ENCODE data around the gene ABHD1. TPM values are rescaled to one million over a fixed set of nuclear protein-coding genes. Genes with fewer than 3 reads are reported as not detected.
A peak's percentile ranks its signal among the peaks of the same experiment; 100 is the strongest.

ABHD1 gene
- total RNA-seq, 1 donor from 2014 or later: not detected

DNA sequence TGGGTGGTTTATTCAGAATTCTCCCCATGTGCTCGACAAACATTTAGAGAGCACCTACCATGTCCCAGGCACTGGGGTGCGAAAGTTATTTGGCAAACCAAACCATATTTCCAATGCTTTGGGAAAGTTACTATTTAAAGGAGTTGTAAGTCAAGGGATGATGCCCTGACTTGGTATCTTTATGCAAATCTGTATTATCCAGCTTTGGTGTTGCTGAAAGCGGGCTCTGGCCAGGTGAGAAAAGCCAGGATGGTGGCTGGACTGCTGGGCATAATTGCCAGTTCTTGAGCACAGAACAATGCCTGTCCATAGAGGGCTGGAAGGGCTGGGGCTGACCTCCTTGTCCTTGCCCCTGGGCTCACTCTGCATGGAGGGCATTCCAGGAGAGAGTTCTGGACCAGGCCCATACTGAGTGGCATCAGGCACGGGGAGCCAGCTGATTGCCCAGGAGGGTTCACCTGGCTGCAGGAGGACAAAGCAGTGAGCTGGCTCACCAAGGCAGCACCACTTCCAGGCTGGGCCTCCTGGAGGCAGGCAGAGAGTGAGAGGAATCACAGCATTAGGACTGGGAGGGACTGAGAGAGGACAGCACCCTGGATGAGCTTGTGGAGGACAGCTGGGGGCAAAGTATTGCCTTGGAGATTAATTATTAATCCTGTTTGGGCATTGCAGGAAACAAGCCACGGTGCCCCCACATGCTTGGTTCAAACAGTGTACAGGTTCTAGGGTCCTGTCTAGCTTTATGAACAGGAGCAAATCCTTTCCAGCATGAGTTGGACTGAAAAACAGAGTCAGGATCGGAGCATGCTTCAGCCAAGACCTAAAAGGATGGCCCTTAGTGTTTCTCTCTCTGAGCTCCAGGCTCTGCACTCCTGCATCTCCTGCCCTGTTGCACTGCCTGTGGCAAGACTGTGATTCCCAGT lies 29.9 kb upstream of the ABHD1 start:
- intact Hi-C loops (cut with DNase I): no loop called here
- no peaks in the 10 kb centered on the region for H3K27me3 ChIP-seq
- H3K4me1 ChIP-seq: peaks cover 8% of the 10 kb centered on the region
- TF ChIP-seq POLR2A (IDR thresholded peaks at IDR 0.05) (no peak), POLR2AphosphoS5 (IDR thresholded peaks at IDR 0.05; ENCODE audit: insufficient read depth in 1 of 2, low read depth in 1 of 2) (no peak)
- TF ChIP-seq, protein P1, sequence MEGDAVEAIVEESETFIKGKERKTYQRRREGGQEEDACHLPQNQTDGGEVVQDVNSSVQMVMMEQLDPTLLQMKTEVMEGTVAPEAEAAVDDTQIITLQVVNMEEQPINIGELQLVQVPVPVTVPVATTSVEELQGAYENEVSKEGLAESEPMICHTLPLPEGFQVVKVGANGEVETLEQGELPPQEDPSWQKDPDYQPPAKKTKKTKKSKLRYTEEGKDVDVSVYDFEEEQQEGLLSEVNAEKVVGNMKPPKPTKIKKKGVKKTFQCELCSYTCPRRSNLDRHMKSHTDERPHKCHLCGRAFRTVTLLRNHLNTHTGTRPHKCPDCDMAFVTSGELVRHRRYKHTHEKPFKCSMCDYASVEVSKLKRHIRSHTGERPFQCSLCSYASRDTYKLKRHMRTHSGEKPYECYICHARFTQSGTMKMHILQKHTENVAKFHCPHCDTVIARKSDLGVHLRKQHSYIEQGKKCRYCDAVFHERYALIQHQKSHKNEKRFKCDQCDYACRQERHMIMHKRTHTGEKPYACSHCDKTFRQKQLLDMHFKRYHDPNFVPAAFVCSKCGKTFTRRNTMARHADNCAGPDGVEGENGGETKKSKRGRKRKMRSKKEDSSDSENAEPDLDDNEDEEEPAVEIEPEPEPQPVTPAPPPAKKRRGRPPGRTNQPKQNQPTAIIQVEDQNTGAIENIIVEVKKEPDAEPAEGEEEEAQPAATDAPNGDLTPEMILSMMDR (IDR thresholded peaks at IDR 0.05): no peak
- H3K36me3 ChIP-seq: no peaks in the 10 kb centered on the region
- DNase-seq (ENCODE audit: extremely low spot score in 2 of 2): no peak
- H3K4me3 ChIP-seq: no peak overlapping the region
- no peak overlapping the region for H3K27ac ChIP-seq
- H3K9me3 ChIP-seq: no peaks in the 10 kb centered on the region

DNA sequence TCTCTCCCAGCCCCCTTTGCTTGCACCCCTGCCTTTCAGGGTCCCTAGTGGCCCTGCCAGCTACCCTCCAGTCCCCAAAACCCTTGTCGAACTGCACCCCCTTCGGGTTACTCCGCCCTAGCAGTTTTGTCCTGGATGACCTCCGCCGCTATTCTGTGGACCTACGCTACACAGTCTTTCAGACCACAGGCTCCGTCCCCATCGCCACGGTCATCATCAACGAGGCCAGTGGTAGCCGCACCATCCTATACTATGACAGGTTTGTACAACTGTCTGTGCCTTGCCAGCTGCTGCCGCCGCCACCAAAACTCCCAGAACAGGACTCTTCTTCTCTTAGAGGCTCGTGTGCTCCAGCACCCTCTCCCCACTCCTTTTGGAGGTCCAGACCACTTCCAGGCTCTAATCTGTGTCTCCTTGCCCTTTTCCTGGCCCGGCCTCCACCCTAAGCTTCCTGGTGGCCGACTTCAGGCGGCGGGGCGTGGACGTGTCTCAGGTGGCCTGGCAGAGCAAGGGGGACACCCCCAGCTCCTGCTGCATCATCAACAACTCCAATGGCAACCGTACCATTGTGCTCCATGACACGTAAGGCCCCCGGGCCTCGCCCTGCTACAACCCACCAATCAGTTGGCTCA lies 29.1 kb upstream of the ABHD1 start:
- Histone ChIP-seq H3K4me3 (no peak overlapping the region), H3K27ac (no peak overlapping the region), H3K4me1 (peaks cover 8% of the 10 kb centered on the region), H3K36me3 (no peaks in the 10 kb centered on the region), H3K27me3 (no peaks in the 10 kb centered on the region), H3K9me3 (no peaks in the 10 kb centered on the region)
- no peak for TF ChIP-seq POLR2A (IDR thresholded peaks at IDR 0.05)
- no peak for TF ChIP-seq POLR2AphosphoS5 (IDR thresholded peaks at IDR 0.05; ENCODE audit: insufficient read depth in 1 of 2, low read depth in 1 of 2)
- TF ChIP-seq, protein P1 (IDR thresholded peaks at IDR 0.05): no peak
- no peak for DNase-seq (ENCODE audit: extremely low spot score in 2 of 2)
- intact Hi-C loops (cut with DNase I): no loop called here

DNA sequence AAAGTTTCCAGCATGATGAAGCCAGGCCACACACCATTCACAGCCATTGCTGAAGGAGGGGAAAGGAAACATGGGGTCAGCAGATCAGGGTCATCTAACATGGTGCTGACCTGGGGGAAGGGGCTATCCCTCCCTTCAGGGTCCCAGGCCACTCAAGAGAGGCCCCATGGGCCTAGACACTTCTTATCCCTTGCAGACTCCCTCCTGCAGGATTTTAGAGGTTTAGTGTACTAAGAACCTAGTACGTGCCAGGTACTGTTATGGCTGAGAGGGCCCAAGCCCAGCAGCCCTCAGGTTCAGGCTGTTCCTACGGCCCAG lies 28.2 kb upstream of the ABHD1 start:
- intact Hi-C loops (cut with DNase I): loop anchor here (5.0 kb wide), 1 partner anchor 187 kb away; the partner anchor contains the start of gene TRIM54
- Histone ChIP-seq H3K27me3 (no peaks in the 10 kb centered on the region), H3K4me1 (peaks cover 8% of the 10 kb centered on the region), H3K4me3 (no peak overlapping the region), H3K9me3 (no peaks in the 10 kb centered on the region), H3K27ac (no peak overlapping the region), H3K36me3 (no peaks in the 10 kb centered on the region)
- DNase-seq (ENCODE audit: extremely low spot score in 2 of 2): no peak
- TF ChIP-seq POLR2A (IDR thresholded peaks at IDR 0.05) (no peak), POLR2AphosphoS5 (IDR thresholded peaks at IDR 0.05; ENCODE audit: insufficient read depth in 1 of 2, low read depth in 1 of 2) (no peak)
- TF ChIP-seq, protein P1 (IDR thresholded peaks at IDR 0.05): no peak

DNA sequence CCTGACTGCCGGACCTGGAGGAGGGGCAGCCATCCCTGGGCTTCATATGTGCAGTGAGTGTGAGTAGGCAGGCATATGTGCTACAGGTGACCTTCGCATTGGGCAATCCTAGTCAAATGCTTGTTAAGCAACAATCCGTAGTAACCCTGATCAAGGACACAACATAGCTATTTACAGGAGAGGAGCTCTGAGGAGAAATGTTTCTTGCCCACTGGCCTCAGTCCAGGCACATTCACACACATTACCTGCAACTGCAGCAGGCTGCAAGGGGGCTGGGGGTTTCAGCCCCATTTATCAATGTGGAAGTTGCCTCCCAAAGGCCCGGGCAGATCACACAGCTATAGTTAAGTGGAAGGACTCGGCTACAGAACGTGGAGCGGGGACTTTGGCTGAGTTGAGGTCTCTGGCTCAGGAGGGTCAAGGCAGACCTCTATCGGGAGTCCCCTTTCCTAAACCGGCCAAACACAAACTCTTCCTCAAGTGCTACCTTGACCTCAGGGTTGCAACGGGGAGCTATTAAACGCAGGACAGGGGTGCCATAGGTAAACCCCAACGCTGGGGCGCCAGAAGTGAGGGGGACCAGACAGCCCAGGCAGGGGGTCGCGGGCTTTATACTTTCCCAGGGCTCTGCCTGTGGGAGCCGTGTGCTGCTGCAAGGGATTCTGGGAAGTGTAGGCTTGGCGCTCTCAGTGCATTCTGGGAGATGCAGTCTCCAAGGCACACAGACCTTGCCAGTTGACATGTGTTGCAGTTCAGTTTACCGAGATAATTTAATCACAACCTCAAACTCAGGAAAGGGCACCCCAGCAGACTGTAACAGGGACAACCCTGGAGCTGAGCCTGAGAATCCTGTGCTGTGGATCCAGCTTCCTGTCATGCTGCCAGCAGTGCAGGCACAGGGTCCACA lies 27.6 kb upstream of the ABHD1 start:
- intact Hi-C loops (cut with DNase I): loop anchor here (2.0 to 5.0 kb wide), 2 partner anchors 73 to 186 kb away; partner anchors contain the start of gene TRIM54
- no peak for DNase-seq (ENCODE audit: extremely low spot score in 2 of 2)
- TF ChIP-seq POLR2A (IDR thresholded peaks at IDR 0.05): no peak
- peak in 1 of 2 donors; percentile 37 for TF ChIP-seq POLR2AphosphoS5 (IDR thresholded peaks at IDR 0.05; ENCODE audit: insufficient read depth in 1 of 2, low read depth in 1 of 2)
- H3K27me3 ChIP-seq: no peaks in the 10 kb centered on the region
- H3K4me1 ChIP-seq: peaks cover 8% of the 10 kb centered on the region
- no peaks in the 10 kb centered on the region for H3K36me3 ChIP-seq
- H3K4me3 ChIP-seq: peak overlapping the region; percentile 34 to 43
- H3K27ac ChIP-seq: no peak overlapping the region
- H3K9me3 ChIP-seq: no peaks in the 10 kb centered on the region

DNA sequence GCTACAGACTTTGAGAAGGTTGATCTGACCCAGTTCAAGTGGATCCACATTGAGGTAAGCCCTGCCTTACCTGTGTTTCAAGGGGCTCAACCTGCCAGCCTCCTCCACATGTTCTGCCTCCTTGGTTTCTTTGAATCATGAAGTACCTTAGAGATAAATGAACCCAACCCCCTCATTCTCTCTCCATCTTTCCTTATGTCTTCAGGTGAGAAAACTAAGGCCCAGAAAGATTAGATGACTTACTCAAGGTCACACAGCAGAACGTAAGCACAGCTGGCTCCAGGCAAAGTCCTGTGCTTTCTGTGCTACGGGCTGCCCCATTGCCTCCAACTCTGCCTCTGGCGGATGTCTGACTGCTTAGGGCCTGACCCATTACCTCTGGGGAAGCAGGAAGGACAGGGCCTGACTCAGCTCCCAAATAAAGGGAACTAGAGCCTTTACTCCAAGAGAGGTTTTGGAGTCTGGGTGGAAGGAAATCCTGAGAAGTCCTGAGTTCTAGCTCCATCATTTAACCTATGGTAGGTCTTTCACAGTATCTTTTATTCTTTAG lies 26.8 kb upstream of the ABHD1 start:
- intact Hi-C loops (cut with DNase I): loop anchor here (2.0 to 5.0 kb wide), 2 partner anchors 72 to 185 kb away; partner anchors contain the start of gene TRIM54
- TF ChIP-seq, protein P1 (IDR thresholded peaks at IDR 0.05): no peak
- TF ChIP-seq POLR2AphosphoS5 (IDR thresholded peaks at IDR 0.05; ENCODE audit: insufficient read depth in 1 of 2, low read depth in 1 of 2) (no peak), POLR2A (IDR thresholded peaks at IDR 0.05) (no peak)
- Histone ChIP-seq H3K9me3 (no peaks in the 10 kb centered on the region), H3K4me3 (no peak overlapping the region), H3K36me3 (no peaks in the 10 kb centered on the region), H3K27me3 (no peaks in the 10 kb centered on the region), H3K27ac (no peak overlapping the region), H3K4me1 (peaks cover 8% of the 10 kb centered on the region)
- DNase-seq (ENCODE audit: extremely low spot score in 2 of 2): no peak

Data from vagina (tissue), 2 donors.